Endodermal cell (in vitro differentiated cells): Measurements from ENCODE around the gene TRIO. TPM values are rescaled to one million over a fixed set of nuclear protein-coding genes. Genes with fewer than 3 reads are reported as not detected.

ENCODE experiments used
- DNase-seq: peaks from one replicate; pipeline ENCODE4 v3.0.0-alpha.2; 2017
- H3K27ac ChIP-seq: 2 replicates; pipeline ENCODE4 v1.5.1; 2013; ENCODE audit warnings: mild to moderate bottlenecking, low read depth, low read length, moderate library complexity
- H3K27me3 ChIP-seq: 2 replicates; pipeline ENCODE4 v1.6.1; 2013; ENCODE audit warnings: mild to moderate bottlenecking, low read length, moderate library complexity; ENCODE audit not compliant: insufficient read depth, control insufficient read depth, poor library complexity, severe bottlenecking
- H3K36me3 ChIP-seq: 2 replicates; pipeline ENCODE4 v1.7.0; 2013; ENCODE audit warnings: mild to moderate bottlenecking, low read length, moderate library complexity; ENCODE audit not compliant: control insufficient read depth, insufficient read depth
- H3K4me1 ChIP-seq: one replicate; pipeline ENCODE4 v1.7.0; 2013; ENCODE audit warnings: low read length; ENCODE audit not compliant: control insufficient read depth, insufficient read depth
- H3K4me3 ChIP-seq: 2 replicates; pipeline ENCODE4 v1.5.1; 2013; ENCODE audit warnings: mild to moderate bottlenecking, low read length, moderate library complexity
- H3K9ac ChIP-seq: 2 replicates; pipeline ENCODE4 v1.6.1; 2013; ENCODE audit warnings: mild to moderate bottlenecking, low read length, moderate library complexity; ENCODE audit not compliant: poor library complexity, severe bottlenecking; ENCODE audit errors: extremely low read depth
- H3K9me3 ChIP-seq: 2 replicates; pipeline ENCODE4 v1.6.1; 2013; ENCODE audit warnings: mild to moderate bottlenecking, low read length, moderate library complexity; ENCODE audit not compliant: control insufficient read depth
- H3K27ac Mint-ChIP-seq: 2 replicates; pipeline ENCODE4 v1.8.0; 2020; ENCODE audit warnings: mixed read lengths
- H3K27me3 Mint-ChIP-seq: 2 replicates; pipeline ENCODE4 v1.8.0; 2021; ENCODE audit warnings: mild to moderate bottlenecking, mixed read lengths; ENCODE audit not compliant: insufficient read depth
- H3K36me3 Mint-ChIP-seq: 2 replicates; pipeline ENCODE4 v1.8.0; 2020; ENCODE audit warnings: low read depth, mixed read lengths
- H3K4me1 Mint-ChIP-seq: 2 replicates; pipeline ENCODE4 v1.8.0; 2020; ENCODE audit warnings: mixed read lengths
- H3K4me3 Mint-ChIP-seq: 2 replicates; pipeline ENCODE4 v1.8.0; 2020; ENCODE audit warnings: mild to moderate bottlenecking, moderate library complexity, mixed read lengths
- H3K9me3 Mint-ChIP-seq: 2 replicates; pipeline ENCODE4 v1.8.0; 2020; ENCODE audit warnings: mild to moderate bottlenecking, mixed read lengths
- CTCF ChIP-seq: fragments of 200-600 bp; sonication (generic); conservative IDR thresholded peaks from 2 replicates; pipeline ENCODE4 v1.5.0; 2021; ENCODE audit warnings: antibody characterized with exemption, mild to moderate bottlenecking
- WGBS, 2 experiments: methylation state at CpG; one replicate each; pipeline versions ENCODE4 v1.1.5 to v1.1.7; 2013; ENCODE audit warnings: missing lambda C conversion rate in 2 of 2, mixed read lengths in 1 of 2; ENCODE audit not compliant: insufficient coverage in 1 of 2, insufficient read length in 1 of 2; 5-methylcytosine and 5-hydroxymethylcytosine counted together
- total RNA-seq, 2 donors: library from RNA; stranded (reverse); fragmentation: NEBNext Ultra II Directional in 1 of 2; extraction: Animal tissue kit (Norgen Biotek cat#: 25700) in 1 of 2; gene quantifications; 2 replicates in 1 of 2; 3 replicates in 1 of 2; pipeline ENCODE4 v1.2.1, GENCODE V29; 2021

TRIO gene
- total RNA-seq, 2 donors from 2014 or later: 88.3 to 109 TPM

DNA sequence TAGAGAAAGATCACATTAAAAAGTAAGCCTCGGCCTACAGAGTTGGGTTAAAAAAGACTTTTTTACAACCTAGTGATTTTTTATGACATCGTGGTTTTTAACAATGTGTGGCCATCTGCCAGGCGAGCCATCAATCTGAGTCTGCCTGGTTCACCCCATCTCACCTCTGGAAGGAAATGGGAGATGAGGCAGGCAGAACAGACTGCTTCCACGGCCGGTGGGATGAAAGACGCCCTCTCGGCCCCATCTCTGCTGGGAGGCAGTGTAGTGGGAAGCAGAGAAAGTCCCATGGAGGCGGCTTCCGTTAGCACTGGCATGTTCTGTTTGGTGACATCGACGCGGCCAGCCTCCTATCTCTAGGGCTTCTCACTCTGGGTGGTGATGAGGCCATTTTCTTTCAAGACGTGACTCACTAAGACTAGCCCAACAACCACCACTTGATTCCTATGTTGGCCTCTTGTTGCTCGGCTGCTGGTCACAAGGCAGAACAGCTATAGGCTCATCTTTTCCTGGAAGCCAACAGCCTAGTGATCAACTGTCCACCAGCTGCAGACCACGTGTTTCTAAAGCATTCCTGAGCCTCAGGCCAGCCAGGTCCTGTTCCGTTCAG is 306.0 kb downstream of the TRIO start:
- no peak overlapping the region for H3K4me3 Mint-ChIP-seq
- no peaks in the 10 kb centered on the region for H3K27me3 ChIP-seq
- H3K27me3 Mint-ChIP-seq: no peaks in the 10 kb centered on the region
- H3K4me1 Mint-ChIP-seq: peaks cover 13% of the 10 kb centered on the region
- peaks cover 3% of the 10 kb centered on the region for H3K9me3 Mint-ChIP-seq
- no peak for TF ChIP-seq CTCF
- no peaks in the 10 kb centered on the region for H3K4me1 ChIP-seq
- no peak overlapping the region for H3K27ac Mint-ChIP-seq
- H3K27ac ChIP-seq: peak overlapping the region; percentile 68
- peaks cover 3% of the 10 kb centered on the region for H3K9me3 ChIP-seq
- no peak for DNase-seq
- H3K36me3 Mint-ChIP-seq: peaks cover 10% of the 10 kb centered on the region
- no peak overlapping the region for H3K4me3 ChIP-seq
- H3K9ac ChIP-seq: no peak overlapping the region
- H3K36me3 ChIP-seq: peaks cover 2% of the 10 kb centered on the region
- 83 to 91% methylated on average over 9 to 16 of the region's 16 CpGs for WGBS, 2 experiments

- no peak overlapping the region for H3K4me3 Mint-ChIP-seq
- no peak overlapping the region for H3K27ac ChIP-seq
These were observed 306.9 kb downstream of the TRIO start for GRCh38 chr5:14450018-14450524.

DNA sequence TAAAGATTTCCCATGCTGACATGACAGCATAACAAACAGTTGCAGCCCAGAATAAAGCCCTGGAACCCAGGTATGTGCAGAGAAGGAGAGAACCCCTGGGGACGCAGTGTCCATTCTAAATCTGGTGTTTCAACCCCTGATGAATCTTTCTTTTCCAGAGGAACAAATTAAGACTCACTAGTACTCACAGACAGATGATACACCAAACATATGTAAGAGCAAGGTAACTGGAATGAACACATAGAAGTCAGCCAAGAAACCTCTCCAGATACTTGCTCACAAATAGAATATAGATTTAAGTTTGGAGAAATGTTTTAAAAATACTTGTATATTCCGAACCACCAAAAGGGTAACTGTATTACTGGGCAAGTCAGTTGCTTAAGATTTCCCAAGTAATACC is 307.6 kb downstream of the TRIO start:
- Mint-ChIP-seq H3K36me3 (peaks cover 25% of the 10 kb centered on the region), H3K4me1 (peaks cover 12% of the 10 kb centered on the region), H3K27me3 (no peaks in the 10 kb centered on the region), H3K9me3 (peaks cover 16% of the 10 kb centered on the region), H3K27ac (no peak overlapping the region), H3K4me3 (no peak overlapping the region)
- TF ChIP-seq CTCF: no peak
- DNase-seq: no peak
- peaks cover 11% of the 10 kb centered on the region for H3K9me3 ChIP-seq
- H3K4me1 ChIP-seq: no peaks in the 10 kb centered on the region
- H3K27me3 ChIP-seq: no peaks in the 10 kb centered on the region
- H3K9ac ChIP-seq: no peak overlapping the region
- no peak overlapping the region for H3K27ac ChIP-seq
- no peak overlapping the region for H3K4me3 ChIP-seq
- 93% methylated on average over 2 of the region's 2 CpGs; no CpG with 5 or more reads in 1 of the 2 experiments for WGBS, 2 experiments
- H3K36me3 ChIP-seq: peaks cover 10% of the 10 kb centered on the region

More at GRCh38 chr5:14450018-14450524, 306.9 kb downstream of the TRIO start:
- Histone ChIP-seq H3K9ac (no peak overlapping the region), H3K4me3 (no peak overlapping the region), H3K9me3 (peaks cover 11% of the 10 kb centered on the region), H3K27me3 (no peaks in the 10 kb centered on the region), H3K36me3 (peaks cover 10% of the 10 kb centered on the region), H3K4me1 (no peaks in the 10 kb centered on the region)
- H3K4me1 Mint-ChIP-seq: peaks cover 13% of the 10 kb centered on the region
- 95 to 96% methylated on average over 6 to 11 of the region's 11 CpGs for WGBS, 2 experiments
- DNase-seq: no peak
- H3K36me3 Mint-ChIP-seq: peaks cover 19% of the 10 kb centered on the region
- no peak for TF ChIP-seq CTCF
- H3K27me3 Mint-ChIP-seq: no peaks in the 10 kb centered on the region
- peaks cover 9% of the 10 kb centered on the region for H3K9me3 Mint-ChIP-seq
- H3K27ac Mint-ChIP-seq: no peak overlapping the region
